Lower leg skin (tissue), 4 donors: ENCODE data around the gene ELOA. TPM values are rescaled to one million over a fixed set of nuclear protein-coding genes. Genes with fewer than 3 reads are reported as not detected.

Source experiments
- DNase-seq, 2 donors: peaks; one replicate each; pipeline ENCODE4 v3.0.0-alpha.2; 2019; ENCODE audit warnings: low spot score in 2 of 2
- H3K4me3 ChIP-seq: fragments of 200-600 bp; sonication (generic); 2 replicates; pipeline ENCODE4 v1.5.1; 2017; ENCODE audit warnings: mild to moderate bottlenecking, low read depth; ENCODE audit not compliant: poor library complexity, severe bottlenecking
- POLR2A ChIP-seq, 2 donors: fragments of 450-650 bp; IDR thresholded peaks; one replicate each; pipeline ENCODE4 v1.6.1; 2016 to 2017; ENCODE audit warnings: antibody characterized with exemption in 2 of 2, mild to moderate bottlenecking in 1 of 2, moderate library complexity in 1 of 2
- WGBS, 2 donors: methylation state at CpG; one replicate each; pipeline ENCODE4 v1.1.5; 2018; 5-methylcytosine and 5-hydroxymethylcytosine counted together
- intact Hi-C: fragments of 100-400 bp; cut with DNase I; formaldehyde crosslinking; loops from one replicate; pipeline ENCODE4 v1.15.0; 2023; ENCODE audit warnings: low total_unique reads
- total RNA-seq, 4 donors: library from RNA; depleted of rRNA; stranded (reverse); fragments of >200 nt; gene quantifications; one replicate each; pipeline ENCODE4 v1.1.0, GENCODE V29; 2016
- TF ChIP-seq, protein P1 (sequence below), 3 donors: fragments of 450-650 bp; IDR thresholded peaks; one replicate each; pipeline ENCODE4 v1.5.1; 2016; ENCODE audit warnings: antibody characterized with exemption in 3 of 3, mild to moderate bottlenecking in 3 of 3, moderate library complexity in 2 of 3

The ELOA gene
- total RNA-seq, 4 donors from 2014 or later: 33.6 to 40.4 (median 39.9) TPM

- intact Hi-C loops: no loop called here
- H3K4me3 ChIP-seq: no peak overlapping the region
- DNase-seq: no peak
- TF ChIP-seq, protein P1, sequence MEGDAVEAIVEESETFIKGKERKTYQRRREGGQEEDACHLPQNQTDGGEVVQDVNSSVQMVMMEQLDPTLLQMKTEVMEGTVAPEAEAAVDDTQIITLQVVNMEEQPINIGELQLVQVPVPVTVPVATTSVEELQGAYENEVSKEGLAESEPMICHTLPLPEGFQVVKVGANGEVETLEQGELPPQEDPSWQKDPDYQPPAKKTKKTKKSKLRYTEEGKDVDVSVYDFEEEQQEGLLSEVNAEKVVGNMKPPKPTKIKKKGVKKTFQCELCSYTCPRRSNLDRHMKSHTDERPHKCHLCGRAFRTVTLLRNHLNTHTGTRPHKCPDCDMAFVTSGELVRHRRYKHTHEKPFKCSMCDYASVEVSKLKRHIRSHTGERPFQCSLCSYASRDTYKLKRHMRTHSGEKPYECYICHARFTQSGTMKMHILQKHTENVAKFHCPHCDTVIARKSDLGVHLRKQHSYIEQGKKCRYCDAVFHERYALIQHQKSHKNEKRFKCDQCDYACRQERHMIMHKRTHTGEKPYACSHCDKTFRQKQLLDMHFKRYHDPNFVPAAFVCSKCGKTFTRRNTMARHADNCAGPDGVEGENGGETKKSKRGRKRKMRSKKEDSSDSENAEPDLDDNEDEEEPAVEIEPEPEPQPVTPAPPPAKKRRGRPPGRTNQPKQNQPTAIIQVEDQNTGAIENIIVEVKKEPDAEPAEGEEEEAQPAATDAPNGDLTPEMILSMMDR (IDR thresholded peaks at IDR 0.05): no peak
- TF ChIP-seq POLR2A (IDR thresholded peaks at IDR 0.05): no peak
- WGBS, 2 donors: 67 to 68% methylated on average over 5 of the region's 5 CpGs
These were observed 44.8 kb upstream of the ELOA start for GRCh38 chr1:23698466-23698865.

GRCh38 chr1:23699280-23700179, 43.7 kb upstream of the ELOA start:
- intact Hi-C loops: no loop called here
- H3K4me3 ChIP-seq: no peak overlapping the region
- TF ChIP-seq POLR2A (IDR thresholded peaks at IDR 0.05): no peak
- TF ChIP-seq, protein P1 (IDR thresholded peaks at IDR 0.05): no peak
- DNase-seq: no peak
- 65 to 84% methylated on average over 7 of the region's 7 CpGs for WGBS, 2 donors

- H3K4me3 ChIP-seq: no peak overlapping the region
- 84 to 96% methylated on average over 2 of the region's 2 CpGs for WGBS, 2 donors
- no peak for TF ChIP-seq POLR2A (IDR thresholded peaks at IDR 0.05)
- TF ChIP-seq, protein P1 (IDR thresholded peaks at IDR 0.05): no peak
- no peak for DNase-seq
- intact Hi-C loops: no loop called here
These were observed 42.0 kb upstream of the ELOA start for GRCh38 chr1:23701310-23701709.

GRCh38 chr1:23701996-23702395, 41.3 kb upstream of the ELOA start:
- no peak overlapping the region for H3K4me3 ChIP-seq
- no peak for TF ChIP-seq POLR2A (IDR thresholded peaks at IDR 0.05)
- TF ChIP-seq, protein P1 (IDR thresholded peaks at IDR 0.05): no peak
- intact Hi-C loops: no loop called here
- no peak for DNase-seq
- 81% methylated on average over 5 of the region's 5 CpGs for WGBS, 2 donors

DNA sequence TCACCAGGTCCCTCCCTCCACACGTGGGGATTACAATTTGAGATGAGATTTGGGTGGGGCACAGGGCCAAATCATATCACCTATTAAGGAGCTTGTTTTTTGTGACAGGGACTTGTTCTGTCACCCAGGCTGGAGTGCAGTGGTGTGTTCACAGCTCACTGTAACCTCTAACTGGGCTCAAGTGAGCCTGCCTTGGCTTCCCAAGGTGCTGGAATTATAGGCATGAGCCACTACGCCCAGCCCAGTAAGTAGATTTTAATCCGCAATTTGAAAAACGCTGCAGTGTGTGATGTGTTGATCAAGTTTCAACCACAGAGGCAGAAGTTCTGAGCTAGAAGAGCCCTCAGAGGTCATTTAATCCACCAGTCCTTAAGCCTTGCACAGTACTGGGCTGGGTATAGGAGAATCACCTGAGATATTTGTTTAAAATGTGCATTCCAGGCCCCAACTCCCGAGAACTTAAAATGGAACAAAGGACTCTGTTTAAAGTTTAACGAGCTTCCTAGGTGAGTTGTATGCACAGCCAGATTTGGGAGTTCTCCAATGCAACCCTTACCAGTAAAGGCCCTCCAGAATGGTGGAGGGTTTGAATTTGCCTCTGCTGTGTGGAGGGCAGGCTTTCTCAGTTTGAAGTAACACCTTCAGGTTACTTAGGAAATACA, 38.3 kb upstream of the ELOA start:
- 74 to 82% methylated on average over 6 of the region's 6 CpGs for WGBS, 2 donors
- intact Hi-C loops: no loop called here
- DNase-seq: no peak
- TF ChIP-seq POLR2A (IDR thresholded peaks at IDR 0.05): no peak
- TF ChIP-seq, protein P1 (IDR thresholded peaks at IDR 0.05): no peak
- no peak overlapping the region for H3K4me3 ChIP-seq
